NCI-H748 (cell line): Measurements from ENCODE around the gene PFKM.
A peak's percentile ranks its signal among the peaks of the same experiment; 100 is the strongest.

Experiments
- DNase-seq: peaks from one replicate; lab custom pipeline; 2025; ENCODE audit not compliant: unreplicated experiment; lab: John Stamatoyannopoulos, UW

Gene PFKM

GRCh38 chr12:48119078-48119833 is at the start of gene PFKM:
Gene PFKM, plus strand, starts transcription at chr12:48119364. Its CDS starts 3,411 bp downstream, at chr12:48122775.
- peak; percentile 84 for DNase-seq

- no peak for DNase-seq
These were observed 49.1 kb upstream of the PFKM start for GRCh38 chr12:48070033-48070432.

- DNase-seq, result no peak
These were observed 48.4 kb upstream of the PFKM start for GRCh38 chr12:48070731-48071130.

- DNase-seq, result no peak
These were observed 47.4 kb upstream of the PFKM start for GRCh38 chr12:48071808-48072207.

DNA sequence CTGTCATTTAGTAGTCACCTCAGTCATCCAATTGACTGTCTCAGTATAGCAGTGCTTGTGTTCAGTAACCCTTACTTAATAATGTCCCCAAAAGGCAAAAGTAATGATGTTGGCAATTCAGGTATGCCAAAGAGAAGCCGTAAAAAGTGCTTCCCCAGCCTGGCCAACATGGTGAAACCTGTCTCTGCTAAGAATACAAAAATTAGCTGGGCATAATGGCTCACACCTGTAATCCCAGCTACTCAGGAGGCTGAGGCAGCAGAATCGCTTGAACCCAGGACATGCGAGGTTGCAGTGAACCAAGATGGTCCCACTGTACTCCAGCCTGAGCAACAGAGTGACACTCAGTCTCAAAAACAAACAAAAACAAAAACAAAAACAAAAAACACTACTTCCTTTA is 46.9 kb upstream of the PFKM start:
- no peak for DNase-seq

DNA sequence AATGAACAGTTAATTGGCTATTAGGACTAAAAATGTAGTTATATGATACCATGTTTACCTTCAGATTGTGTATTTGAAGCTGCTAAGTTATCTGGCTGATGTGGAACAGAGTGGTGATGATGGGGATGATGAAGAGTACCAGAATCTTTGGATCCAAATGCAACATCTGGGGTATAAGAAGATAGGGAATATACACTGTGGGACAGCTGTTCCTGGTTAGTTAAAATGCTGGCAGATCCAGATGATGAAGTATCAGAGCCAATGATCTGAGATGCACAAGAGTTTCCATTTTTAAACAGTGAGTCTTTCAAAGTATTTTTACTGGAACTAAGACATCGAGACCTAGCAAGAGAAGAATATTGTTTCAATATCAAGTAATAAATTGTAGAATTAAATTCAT is 44.9 kb upstream of the PFKM start:
- no peak for DNase-seq

- no peak for DNase-seq
These were observed 43.3 kb upstream of the PFKM start for GRCh38 chr12:48075832-48076231.

GRCh38 chr12:48077111-48077510 is 42.1 kb upstream of the PFKM start:
- no peak for DNase-seq

DNA sequence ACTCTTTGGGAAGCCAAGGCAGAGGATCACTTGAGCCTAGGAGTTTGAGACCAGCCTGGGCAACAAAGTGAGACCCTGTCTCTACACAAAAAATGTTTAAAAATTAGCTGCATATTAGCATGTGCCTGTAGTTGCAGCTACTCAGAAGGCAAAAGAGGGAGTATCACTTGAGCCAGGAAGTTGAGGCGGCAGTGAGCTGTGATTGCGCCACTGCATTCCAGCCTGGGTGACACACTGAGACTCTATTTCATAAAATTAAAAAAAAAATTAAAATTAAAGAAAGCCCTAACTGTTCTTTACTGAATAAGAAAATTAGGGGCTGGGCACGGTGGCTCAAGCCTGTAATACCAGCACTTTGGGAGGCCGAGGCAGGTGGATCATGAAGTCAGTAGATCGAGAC is 40.3 kb upstream of the PFKM start:
- no peak for DNase-seq

DNA sequence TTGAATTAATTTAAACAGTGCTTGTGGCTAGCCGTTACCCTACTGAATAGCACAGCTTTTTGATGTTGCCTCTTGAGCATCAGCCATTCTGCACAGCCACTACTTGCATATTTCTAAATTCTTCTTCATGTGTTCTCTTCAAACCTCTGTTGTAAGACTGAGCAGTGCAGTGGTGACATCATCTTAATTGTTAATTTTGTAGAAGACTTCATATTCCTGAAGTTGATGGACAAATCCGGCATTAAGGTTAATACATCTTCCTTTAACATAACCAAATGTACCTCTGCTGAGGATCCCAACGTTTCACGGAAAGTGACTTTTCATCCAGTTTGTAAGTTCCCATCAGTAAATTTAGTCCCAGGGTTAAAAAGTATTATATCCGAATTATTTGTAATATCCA is 38.9 kb upstream of the PFKM start:
- DNase-seq, result no peak

- DNase-seq, result no peak
These were observed 38.3 kb upstream of the PFKM start for GRCh38 chr12:48080821-48081220.

GRCh38 chr12:48084066-48084465 is 35.1 kb upstream of the PFKM start:
- DNase-seq, result no peak

DNA sequence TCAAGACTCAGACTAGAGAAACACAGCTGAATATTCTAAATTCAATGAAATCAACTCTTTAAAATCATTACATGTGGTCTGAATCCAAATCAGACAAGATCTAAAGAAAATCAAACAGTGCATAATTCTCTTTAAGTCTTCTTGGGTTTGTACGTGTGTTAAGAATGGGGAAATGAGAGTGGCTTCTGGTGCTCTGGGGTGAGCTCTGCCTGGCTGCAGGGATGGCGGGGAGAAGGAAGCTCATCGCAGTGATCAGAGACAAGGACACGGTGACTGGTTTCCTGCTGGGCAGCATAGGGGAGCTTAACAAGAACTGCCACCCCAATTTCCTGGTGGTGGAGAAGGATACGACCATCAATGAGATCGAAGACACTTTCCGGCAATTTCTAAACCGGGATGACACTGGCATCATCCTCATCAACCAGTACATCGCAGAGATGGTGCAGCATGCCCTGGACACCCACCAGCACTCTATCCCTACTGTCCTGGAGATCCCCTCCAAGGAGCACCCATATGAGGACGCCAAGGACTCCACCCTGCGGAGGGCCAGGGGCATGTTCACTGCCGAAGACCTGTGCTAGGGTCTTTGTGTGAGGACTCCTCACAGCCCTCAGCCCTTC is 34.2 kb upstream of the PFKM start:
- DNase-seq, result no peak

- no peak for DNase-seq
These were observed 32.8 kb upstream of the PFKM start for GRCh38 chr12:48086327-48086726.

DNA sequence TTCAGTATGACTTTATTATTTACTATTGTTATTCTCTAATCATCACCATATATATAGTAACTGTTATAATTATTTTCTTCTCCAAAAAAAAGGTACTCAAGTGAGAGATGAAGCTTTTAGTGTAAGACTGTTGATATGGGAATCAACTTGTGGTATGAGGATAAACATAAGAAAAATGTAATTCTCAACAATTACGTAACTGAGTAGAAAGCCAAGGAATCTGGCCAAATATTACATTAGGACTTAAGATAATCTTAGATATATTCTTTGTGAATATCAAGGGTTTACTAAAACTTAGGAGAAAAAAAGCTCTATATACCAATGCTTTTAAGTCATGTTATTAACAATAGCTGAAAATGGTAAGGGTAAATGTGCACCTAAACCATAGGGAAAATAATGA is 26.6 kb upstream of the PFKM start:
- DNase-seq, result no peak

DNA sequence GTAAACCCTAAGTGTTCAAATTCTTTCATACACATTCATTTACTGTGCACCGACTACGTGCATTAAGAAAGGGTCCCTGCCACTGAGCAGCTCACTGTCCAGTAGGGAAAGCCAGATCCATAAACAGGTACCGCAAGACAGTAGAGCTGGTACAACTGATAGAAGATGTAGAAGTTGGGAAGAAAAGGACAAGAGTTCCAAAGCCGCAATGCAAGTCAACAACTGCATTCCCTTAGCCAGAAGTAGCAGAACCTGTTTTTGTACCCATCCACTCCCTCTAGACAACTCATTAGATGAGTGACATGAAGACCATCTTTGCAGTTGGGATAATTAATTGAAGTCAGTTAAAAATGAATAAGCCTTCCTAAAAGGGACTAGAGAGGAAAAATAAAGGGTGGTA is 14.6 kb upstream of the PFKM start:
- peak; percentile 22 for DNase-seq

- peak; percentile 60 for DNase-seq
These were observed 13.8 kb upstream of the PFKM start for GRCh38 chr12:48105321-48105866.

DNA sequence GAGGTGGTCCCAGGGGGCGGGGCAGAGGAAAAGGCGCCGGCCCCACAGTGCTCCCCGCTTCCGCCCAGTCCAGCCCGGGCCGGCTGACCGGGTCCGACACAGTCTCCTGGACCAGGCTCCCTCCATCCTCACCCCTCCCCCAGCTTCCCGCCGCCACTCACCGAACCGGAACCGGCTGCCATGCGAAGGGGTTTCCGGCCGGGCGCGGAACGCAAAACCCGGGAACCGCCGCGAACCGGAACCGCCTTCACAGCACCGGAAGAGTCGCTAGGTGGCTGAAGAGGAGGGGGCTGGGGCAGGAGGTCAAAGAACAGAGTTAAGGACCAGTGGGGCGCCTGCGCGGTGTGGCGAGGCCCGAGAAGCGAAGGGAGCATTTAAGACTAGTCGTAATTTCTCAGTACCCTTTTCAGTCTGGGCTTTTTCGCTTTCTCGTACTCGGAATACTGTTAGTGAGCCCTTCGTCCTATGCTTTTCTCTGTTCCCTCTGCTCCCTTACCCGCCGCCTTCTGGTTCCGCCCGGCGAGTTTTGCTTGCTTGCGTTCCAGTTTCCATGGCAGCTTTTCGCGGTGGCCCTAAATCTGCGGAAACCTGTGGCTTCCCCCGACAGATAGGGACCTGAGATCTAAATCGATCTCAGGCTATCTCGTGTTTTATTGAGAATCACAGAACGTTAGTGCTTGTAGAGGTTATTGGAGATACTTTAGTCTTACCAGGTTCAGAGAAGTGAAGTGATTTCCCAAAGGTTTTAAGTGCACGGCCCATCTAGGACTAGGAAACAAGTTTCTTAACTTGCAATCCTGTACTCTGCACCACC is 13.1 kb upstream of the PFKM start, which contains the start of gene SENP1:
TSS of gene SENP1 (minus strand) at position 213 of the 814 bp plus-strand sequence. CDS start 4,607 bp downstream, outside the sequence.
- peak; percentile 90 for DNase-seq

GRCh38 chr12:48106681-48107613 is 12.2 kb upstream of the PFKM start:
- DNase-seq, result no peak

DNA sequence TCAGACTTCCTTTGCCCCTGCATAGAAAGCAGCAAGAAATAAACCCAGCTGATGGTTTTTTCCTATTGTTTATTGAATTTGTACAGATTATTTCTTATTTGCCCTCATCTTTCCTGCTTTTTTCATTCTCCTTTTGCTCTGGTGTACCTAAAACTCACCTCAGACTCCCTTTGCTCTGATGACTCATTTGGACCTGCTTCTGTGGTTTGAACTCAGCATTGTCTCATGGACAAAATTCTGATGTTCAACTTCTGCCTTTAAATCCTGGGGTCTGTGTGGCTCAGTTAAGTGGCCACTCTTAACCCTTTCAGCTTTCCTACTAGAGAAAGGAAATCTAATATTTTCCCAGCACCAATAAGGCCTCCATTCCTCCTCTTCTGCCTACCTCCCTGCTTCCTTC is 9.7 kb upstream of the PFKM start:
- DNase-seq, result no peak
